ENCODE data around the gene OR6B2. TPM values are rescaled to one million over a fixed set of nuclear protein-coding genes. Genes with fewer than 3 reads are reported as not detected.
A peak's percentile ranks its signal among the peaks of the same experiment; 100 is the strongest.

Gene OR6B2
- total RNA-seq, 2 experiments from 2014 or later = not detected

DNA sequence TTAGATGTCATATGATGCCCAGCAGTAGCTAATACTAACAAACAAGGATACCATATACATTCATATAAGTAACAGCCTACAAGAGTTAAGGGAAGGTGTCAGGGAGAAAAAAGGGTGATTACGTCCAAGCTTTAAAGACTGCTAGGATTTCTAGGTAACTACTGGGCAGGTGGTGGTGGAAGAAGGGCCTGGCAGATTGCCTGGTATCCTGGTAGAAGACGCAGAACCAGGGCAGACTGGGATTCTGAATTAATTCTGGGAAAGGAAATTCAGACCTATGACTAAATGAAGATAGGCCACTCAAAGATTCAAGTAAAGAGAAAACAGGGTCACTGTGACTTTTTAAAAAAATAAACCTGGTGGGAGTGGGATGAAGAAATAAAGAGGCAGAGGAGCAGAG, 36.9 kb downstream of the OR6B2 start:
- no peak overlapping the region for H3K27ac Mint-ChIP-seq
- H3K27me3 Mint-ChIP-seq (ENCODE audit: low read depth) = no peaks in the 10 kb centered on the region
- no peak for DNase-seq
- intact Hi-C loops (cut with micrococcal nuclease) = loop anchor here (5.0 kb wide), 2 partner anchors 111 to 961 kb away; no protein-coding TSS in a partner anchor
- no peaks in the 10 kb centered on the region for H3K4me1 Mint-ChIP-seq (ENCODE audit: low read depth)
- H3K4me3 Mint-ChIP-seq = no peak overlapping the region
- no peaks in the 10 kb centered on the region for H3K9me3 Mint-ChIP-seq
- CTCF ChIA-PET = interaction anchor here (0.7 to 1.3 kb wide), 3 partner anchors 33 to 1224 kb away, joined by 3 to 4 read pairs (median 3); no protein-coding TSS in a partner anchor
- peaks cover 34% of the 10 kb centered on the region for H3K36me3 Mint-ChIP-seq (ENCODE audit: low read depth)

- no peaks in the 10 kb centered on the region for H3K27me3 Mint-ChIP-seq (ENCODE audit: low read depth)
- H3K36me3 Mint-ChIP-seq (ENCODE audit: low read depth) = peaks cover 41% of the 10 kb centered on the region
- peak; percentile 22 for DNase-seq
- CTCF ChIA-PET = interaction anchor here (0.6 to 1.7 kb wide), 10 partner anchors 11 to 724 kb away, joined by 3 to 5 read pairs (median 3); no protein-coding TSS in a partner anchor
- H3K4me3 Mint-ChIP-seq = no peak overlapping the region
- no peak overlapping the region for H3K27ac Mint-ChIP-seq
- no peaks in the 10 kb centered on the region for H3K4me1 Mint-ChIP-seq (ENCODE audit: low read depth)
- intact Hi-C loops (cut with micrococcal nuclease) = loop anchor here (1.0 to 5.0 kb wide), 3 partner anchors 58 to 960 kb away; no protein-coding TSS in a partner anchor
- H3K9me3 Mint-ChIP-seq = no peaks in the 10 kb centered on the region
These were observed 38.4 kb downstream of the OR6B2 start for GRCh38 chr2:239991689-239992314.

GRCh38 chr2:239990966-239991365, 39.3 kb downstream of the OR6B2 start:
- Mint-ChIP-seq H3K27me3 (ENCODE audit: low read depth) (no peaks in the 10 kb centered on the region), H3K27ac (no peak overlapping the region), H3K9me3 (no peaks in the 10 kb centered on the region), H3K4me1 (ENCODE audit: low read depth) (no peaks in the 10 kb centered on the region), H3K4me3 (no peak overlapping the region), H3K36me3 (ENCODE audit: low read depth) (peaks cover 44% of the 10 kb centered on the region)
- CTCF ChIA-PET = interaction anchor here (0.6 to 1.7 kb wide), 5 partner anchors 11 to 69 kb away, joined by 3 to 5 read pairs (median 5); no protein-coding TSS in a partner anchor
- intact Hi-C loops (cut with micrococcal nuclease) = loop anchor here (1.0 to 5.0 kb wide), 3 partner anchors 57 to 959 kb away; no protein-coding TSS in a partner anchor
- no peak for DNase-seq

GRCh38 chr2:239985356-239985755, 44.9 kb downstream of the OR6B2 start:
- Mint-ChIP-seq H3K27me3 (ENCODE audit: low read depth) (no peaks in the 10 kb centered on the region), H3K9me3 (peaks cover 2% of the 10 kb centered on the region), H3K27ac (no peak overlapping the region), H3K4me3 (no peak overlapping the region), H3K36me3 (ENCODE audit: low read depth) (peaks cover 55% of the 10 kb centered on the region), H3K4me1 (ENCODE audit: low read depth) (no peaks in the 10 kb centered on the region)
- CTCF ChIA-PET = interaction anchor here (0.6 kb wide), 1 partner anchor 70 kb away, joined by 4 read pairs; no protein-coding TSS in a partner anchor
- intact Hi-C loops (cut with micrococcal nuclease) = no loop called here
- no peak for DNase-seq

DNA sequence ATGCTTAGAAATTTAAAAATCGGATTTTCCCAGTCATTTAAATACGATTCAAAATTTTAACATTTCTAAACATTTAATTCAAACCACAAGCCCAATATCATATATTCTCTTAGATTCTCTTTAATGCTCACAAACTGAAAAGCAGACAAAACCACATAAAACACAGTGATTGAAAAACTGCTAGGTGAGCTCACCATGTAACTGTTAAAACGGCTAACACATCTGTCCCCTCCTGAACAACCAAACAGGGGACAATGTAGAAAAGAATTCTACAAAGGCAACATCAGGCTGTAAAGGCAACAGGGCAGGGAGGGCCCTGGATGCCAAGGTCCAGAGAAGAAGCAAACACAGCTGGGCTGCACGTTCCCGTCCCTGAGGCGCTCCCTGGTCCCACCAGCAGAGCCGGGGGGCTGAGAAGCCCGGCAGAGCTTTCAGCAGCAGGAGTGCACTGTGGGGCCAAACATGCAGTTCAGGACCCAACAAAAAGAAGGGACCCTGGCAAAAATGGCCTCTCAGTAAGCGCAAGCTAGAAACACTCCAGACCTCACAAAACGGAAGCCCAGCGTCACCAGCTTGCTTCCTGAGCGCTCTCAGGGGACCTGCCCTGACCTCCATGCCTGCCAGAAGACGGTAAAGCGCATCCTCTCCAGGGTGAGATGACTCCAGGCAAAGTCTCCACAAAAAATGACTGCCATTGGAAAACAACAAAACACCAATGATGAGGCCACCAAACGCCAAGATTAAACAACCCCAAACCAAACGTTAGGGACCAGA, 45.6 kb downstream of the OR6B2 start:
- no peaks in the 10 kb centered on the region for H3K27me3 Mint-ChIP-seq (ENCODE audit: low read depth)
- no peak overlapping the region for H3K4me3 Mint-ChIP-seq
- CTCF ChIA-PET = no interaction called here
- no peak overlapping the region for H3K27ac Mint-ChIP-seq
- H3K36me3 Mint-ChIP-seq (ENCODE audit: low read depth) = peaks cover 52% of the 10 kb centered on the region
- intact Hi-C loops (cut with micrococcal nuclease) = no loop called here
- no peaks in the 10 kb centered on the region for H3K4me1 Mint-ChIP-seq (ENCODE audit: low read depth)
- no peak for DNase-seq
- H3K9me3 Mint-ChIP-seq = peaks cover 2% of the 10 kb centered on the region

DNA sequence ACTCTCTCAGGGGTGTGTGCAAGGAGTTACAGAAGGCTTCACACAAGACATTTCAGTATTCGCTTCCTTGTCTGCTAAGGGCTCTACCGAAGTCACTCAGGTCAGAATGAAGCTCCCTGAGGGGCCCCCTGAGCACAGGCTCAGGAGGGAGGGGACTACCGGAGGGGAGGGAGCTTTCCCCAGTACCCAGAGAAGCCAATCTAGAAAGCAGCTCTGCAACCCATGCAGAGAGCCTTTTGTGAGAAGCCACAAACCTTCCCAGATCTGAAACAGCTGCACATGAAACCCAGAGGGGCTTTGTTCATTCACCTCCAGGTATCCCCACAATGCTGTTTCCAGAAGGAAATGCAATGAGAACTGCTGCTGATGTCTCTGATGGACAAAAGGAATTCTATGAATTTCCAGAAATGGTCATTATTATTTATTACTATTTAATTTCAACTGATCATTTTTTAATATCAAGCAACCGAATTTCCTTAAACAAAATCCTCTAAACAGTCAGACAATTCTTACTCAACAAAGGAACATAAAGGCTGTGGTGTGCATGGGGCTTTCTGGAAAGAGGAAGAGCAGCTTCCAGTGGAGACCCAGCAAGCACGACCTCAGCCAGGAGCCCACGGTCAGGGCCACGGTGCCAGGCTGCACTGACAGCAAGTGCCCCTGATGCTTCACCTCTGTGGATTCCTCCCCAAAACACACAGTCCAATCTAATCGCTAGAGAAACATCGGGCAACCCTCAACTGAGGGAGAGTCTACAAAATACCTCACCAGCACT, 47.0 kb downstream of the OR6B2 start:
- no peaks in the 10 kb centered on the region for H3K4me1 Mint-ChIP-seq (ENCODE audit: low read depth)
- H3K27ac Mint-ChIP-seq = no peak overlapping the region
- no peaks in the 10 kb centered on the region for H3K27me3 Mint-ChIP-seq (ENCODE audit: low read depth)
- peaks cover 43% of the 10 kb centered on the region for H3K36me3 Mint-ChIP-seq (ENCODE audit: low read depth)
- peaks cover 2% of the 10 kb centered on the region for H3K9me3 Mint-ChIP-seq
- no peak overlapping the region for H3K4me3 Mint-ChIP-seq
- CTCF ChIA-PET = no interaction called here
- intact Hi-C loops (cut with micrococcal nuclease) = no loop called here
- no peak for DNase-seq

Other genes with a start within 250 kb of the OR6B2 start
- gene NDUFA10, start 5.1 kb downstream of the OR6B2 start, total RNA-seq = 100 to 1,000 TPM; 134 to 142 TPM
- not detected for gene OR6B3, start 23.1 kb upstream of the OR6B2 start, total RNA-seq
- gene COPS9, start 105.9 kb upstream of the OR6B2 start, total RNA-seq = 10 to 100 TPM; 84.5 to 91.3 TPM
- not detected for gene OTOS, start 110.2 kb upstream of the OR6B2 start, total RNA-seq

Data from activated naive CD4-positive, alpha-beta T cell treated with anti-CD3 and anti-CD28 coated beads for 36 hours (primary cell).